Mucosa of descending colon (tissue), 3 donors: Measurements from ENCODE around the gene SREK1. TPM values are rescaled to one million over a fixed set of nuclear protein-coding genes. Genes with fewer than 3 reads are reported as not detected.
A peak's percentile ranks its signal among the peaks of the same experiment; 100 is the strongest.

Experiments
- ATAC-seq: fragments of 200-7000 bp; cut with Tn5 transposase; one replicate; pipeline ENCODE4 v1.9.1; 2020; ENCODE audit warnings: mild to moderate bottlenecking, moderate library complexity
- DNase-seq, 3 donors: peaks; one replicate each; pipeline ENCODE4 v3.0.0-alpha.2; 2020
- H3K36me3 ChIP-seq: fragments of 200-600 bp; one replicate; pipeline ENCODE4 v1.8.0; 2021; ENCODE audit warnings: low read depth, mild to moderate bottlenecking
- H3K4me1 ChIP-seq: fragments of 200-600 bp; one replicate; pipeline ENCODE4 v1.8.0; 2021; ENCODE audit warnings: low read depth, mild to moderate bottlenecking
- H3K4me3 ChIP-seq: fragments of 200-600 bp; one replicate; pipeline ENCODE4 v1.8.0; 2021; ENCODE audit warnings: mild to moderate bottlenecking
- H3K9me3 ChIP-seq: fragments of 200-600 bp; one replicate; pipeline ENCODE4 v1.8.0; 2021; ENCODE audit warnings: mild to moderate bottlenecking
- intact Hi-C, 2 donors: fragments of 100-400 bp; cut with DNase I in 1 of 2; cut with micrococcal nuclease in 1 of 2; formaldehyde crosslinking; loops; one replicate each; pipeline versions ENCODE4 v1.11.0 to v1.11.1; 2022; cut with DNase I, micrococcal nuclease
- long read RNA-seq, 2 donors: library from polyadenylated mRNA; unstranded; transcript quantifications; one replicate each; pipeline ENCODE4 v2.0.0, GENCODE V29; 2019 to 2021
- total RNA-seq, 3 donors: library from RNA; stranded (reverse); fragmentation: NEBNext Ultra II Directional in 2 of 3; extraction: Animal tissue kit (Norgen Biotek cat#: 25700) in 2 of 3; gene quantifications; one replicate each; pipeline versions ENCODE4 v1.2.1 to v1.2.4, GENCODE V29; 2021 to 2023
- TF ChIP-seq, protein P1 (sequence below): fragments of 200-600 bp; IDR thresholded peaks from one replicate; pipeline ENCODE4 v1.8.0; 2022; ENCODE audit warnings: antibody characterized with exemption, mild to moderate bottlenecking
- donor health status: DM: no; HTN: no; CAD: no; lungs with moderate emphysema.
- donor health status: DM: no; HTN: no; CAD: no.
- donor health status: DM: no; HTN: yes; CAD: no.

Gene SREK1, protein sequence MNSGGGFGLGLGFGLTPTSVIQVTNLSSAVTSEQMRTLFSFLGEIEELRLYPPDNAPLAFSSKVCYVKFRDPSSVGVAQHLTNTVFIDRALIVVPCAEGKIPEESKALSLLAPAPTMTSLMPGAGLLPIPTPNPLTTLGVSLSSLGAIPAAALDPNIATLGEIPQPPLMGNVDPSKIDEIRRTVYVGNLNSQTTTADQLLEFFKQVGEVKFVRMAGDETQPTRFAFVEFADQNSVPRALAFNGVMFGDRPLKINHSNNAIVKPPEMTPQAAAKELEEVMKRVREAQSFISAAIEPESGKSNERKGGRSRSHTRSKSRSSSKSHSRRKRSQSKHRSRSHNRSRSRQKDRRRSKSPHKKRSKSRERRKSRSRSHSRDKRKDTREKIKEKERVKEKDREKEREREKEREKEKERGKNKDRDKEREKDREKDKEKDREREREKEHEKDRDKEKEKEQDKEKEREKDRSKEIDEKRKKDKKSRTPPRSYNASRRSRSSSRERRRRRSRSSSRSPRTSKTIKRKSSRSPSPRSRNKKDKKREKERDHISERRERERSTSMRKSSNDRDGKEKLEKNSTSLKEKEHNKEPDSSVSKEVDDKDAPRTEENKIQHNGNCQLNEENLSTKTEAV
- total RNA-seq = 10 to 100 TPM; 55.7 to 67.8 (median 66.5) TPM
- long read RNA-seq, donor 1, full-length matches to known transcripts = 12 of 39 reads
- long read RNA-seq, donor 1, partial matches to known transcripts = 16 of 39 reads
- long read RNA-seq, donor 1, other reads (novel, unspliced or antisense) = 11 of 39 reads
- long read RNA-seq, donor 2, partial matches to known transcripts = 27 of 34 reads
- long read RNA-seq, donor 2, other reads (novel, unspliced or antisense) = 6 of 34 reads

DNA sequence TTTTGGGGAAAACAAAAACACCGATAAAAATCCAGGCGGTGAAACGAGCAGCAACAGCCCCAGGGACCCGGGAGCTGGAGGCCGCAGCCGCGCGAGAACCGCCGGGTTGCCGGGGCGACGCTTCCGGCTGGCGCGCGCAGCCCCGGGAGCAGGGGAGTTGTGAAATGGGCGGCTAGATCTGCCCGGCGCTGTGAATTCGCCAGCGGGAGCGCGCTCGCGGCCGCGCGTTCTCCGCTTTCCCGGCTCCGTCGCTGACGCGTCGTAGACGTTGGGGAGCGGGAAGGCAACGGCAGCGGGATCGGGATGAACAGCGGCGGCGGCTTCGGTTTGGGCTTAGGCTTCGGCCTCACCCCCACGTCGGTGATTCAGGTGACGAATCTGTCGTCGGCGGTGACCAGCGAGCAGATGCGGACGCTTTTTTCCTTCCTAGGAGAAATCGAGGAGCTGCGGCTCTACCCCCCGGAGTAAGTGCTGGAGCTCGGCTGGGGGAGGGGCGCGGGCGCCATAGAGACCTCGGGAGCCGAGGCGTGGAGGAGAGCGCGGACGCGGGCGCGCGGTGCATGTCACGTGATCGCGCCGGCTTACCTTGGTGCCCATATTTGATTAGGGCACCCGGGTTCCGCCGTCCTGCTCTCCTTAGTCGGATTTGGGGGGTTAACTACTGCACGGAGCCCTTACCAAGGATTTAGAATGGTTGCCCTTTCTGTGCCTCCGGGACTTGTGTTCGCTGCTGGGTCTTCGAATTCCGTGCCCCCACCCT lies at the start of gene SREK1:
Gene SREK1 (plus strand): TSS at position 227 of the 760 bp plus-strand sequence. CDS start 77 bp downstream, at position 304.
- Histone ChIP-seq H3K9me3 (no peaks in the 10 kb centered on the region), H3K4me1 (peaks cover 26% of the 10 kb centered on the region), H3K36me3 (no peaks in the 10 kb centered on the region), H3K4me3 (peak within 1 kb of the TSS; percentile 66)
- TF ChIP-seq, protein P1, sequence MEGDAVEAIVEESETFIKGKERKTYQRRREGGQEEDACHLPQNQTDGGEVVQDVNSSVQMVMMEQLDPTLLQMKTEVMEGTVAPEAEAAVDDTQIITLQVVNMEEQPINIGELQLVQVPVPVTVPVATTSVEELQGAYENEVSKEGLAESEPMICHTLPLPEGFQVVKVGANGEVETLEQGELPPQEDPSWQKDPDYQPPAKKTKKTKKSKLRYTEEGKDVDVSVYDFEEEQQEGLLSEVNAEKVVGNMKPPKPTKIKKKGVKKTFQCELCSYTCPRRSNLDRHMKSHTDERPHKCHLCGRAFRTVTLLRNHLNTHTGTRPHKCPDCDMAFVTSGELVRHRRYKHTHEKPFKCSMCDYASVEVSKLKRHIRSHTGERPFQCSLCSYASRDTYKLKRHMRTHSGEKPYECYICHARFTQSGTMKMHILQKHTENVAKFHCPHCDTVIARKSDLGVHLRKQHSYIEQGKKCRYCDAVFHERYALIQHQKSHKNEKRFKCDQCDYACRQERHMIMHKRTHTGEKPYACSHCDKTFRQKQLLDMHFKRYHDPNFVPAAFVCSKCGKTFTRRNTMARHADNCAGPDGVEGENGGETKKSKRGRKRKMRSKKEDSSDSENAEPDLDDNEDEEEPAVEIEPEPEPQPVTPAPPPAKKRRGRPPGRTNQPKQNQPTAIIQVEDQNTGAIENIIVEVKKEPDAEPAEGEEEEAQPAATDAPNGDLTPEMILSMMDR = no peak
- DNase-seq (peak; percentile 94 to 96 (median 95)), ATAC-seq (peak; percentile 95)
- intact Hi-C loops = loop anchor here in 1 of 2 donors (5.0 kb wide), 1 partner anchor 217 kb away; the partner anchor contains the start of gene ERBIN

DNA sequence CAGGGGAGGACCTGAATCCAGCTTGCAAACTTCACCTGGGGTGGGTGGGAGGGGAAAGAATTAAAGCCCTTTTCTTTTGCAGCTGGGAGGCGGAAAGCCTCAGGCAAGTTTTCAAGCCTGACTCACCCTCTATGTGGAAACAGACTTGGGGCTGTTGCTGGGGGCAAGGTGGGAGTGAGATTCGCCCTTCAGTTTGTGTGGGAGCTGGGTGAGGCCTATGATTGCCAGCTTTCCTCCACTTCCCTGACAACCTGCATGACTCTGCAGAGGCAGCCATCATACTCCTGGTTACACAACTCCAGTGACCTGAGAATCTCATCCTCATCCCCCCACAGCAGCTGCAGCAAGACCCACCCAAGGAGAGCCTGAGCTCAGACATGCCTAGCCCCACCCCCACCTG lies 43.2 kb upstream of the SREK1 start:
- ATAC-seq (no peak), DNase-seq (no peak)
- intact Hi-C loops = no loop called here
- Histone ChIP-seq H3K4me3 (no peak overlapping the region), H3K4me1 (no peaks in the 10 kb centered on the region), H3K36me3 (no peaks in the 10 kb centered on the region), H3K9me3 (peaks cover 62% of the 10 kb centered on the region)
- TF ChIP-seq, protein P1 = no peak

DNA sequence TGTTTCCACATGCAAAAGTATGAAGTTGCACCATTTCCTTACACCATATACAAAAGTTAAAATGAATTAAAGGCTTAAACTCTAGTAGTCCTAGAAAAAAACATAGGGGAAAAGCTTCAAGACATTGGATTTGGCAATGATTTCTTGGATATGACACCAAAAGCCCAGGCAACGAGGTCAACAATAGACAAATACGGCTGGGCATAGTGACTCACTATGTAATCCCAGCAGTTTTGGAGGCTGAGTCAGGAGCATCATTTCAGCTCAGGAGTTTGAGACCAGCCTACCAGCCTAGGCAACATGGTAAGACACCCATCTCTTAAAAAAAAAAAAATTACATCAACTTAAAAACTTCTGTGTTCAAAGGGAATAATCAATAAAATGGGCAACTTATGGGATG lies 30.9 kb upstream of the SREK1 start:
- intact Hi-C loops = no loop called here
- Histone ChIP-seq H3K9me3 (peaks cover 39% of the 10 kb centered on the region), H3K4me1 (no peaks in the 10 kb centered on the region), H3K4me3 (no peak overlapping the region), H3K36me3 (no peaks in the 10 kb centered on the region)
- TF ChIP-seq, protein P1 = no peak
- ATAC-seq (no peak), DNase-seq (no peak)

DNA sequence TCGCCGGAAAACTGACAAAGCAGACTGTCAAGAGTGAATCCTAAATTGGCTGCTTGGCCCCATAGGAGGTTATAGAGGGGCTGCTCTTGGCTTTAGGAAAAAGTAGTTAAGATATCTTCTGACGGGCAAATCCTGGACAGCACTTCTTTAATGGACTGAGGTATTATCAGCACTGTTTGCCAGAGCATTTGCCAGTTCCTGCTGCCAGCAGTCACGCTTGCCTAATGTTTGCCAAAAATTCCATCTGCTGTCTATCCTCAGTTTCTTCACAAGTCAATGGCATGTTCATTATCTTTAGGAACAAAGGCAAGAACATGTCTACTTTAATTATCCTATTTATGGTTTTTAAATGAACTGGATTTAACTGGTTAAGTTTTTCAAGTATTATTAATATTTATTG lies 25.8 kb upstream of the SREK1 start:
- H3K36me3 ChIP-seq = no peaks in the 10 kb centered on the region
- DNase-seq (no peak), ATAC-seq (no peak)
- TF ChIP-seq, protein P1 = no peak
- no peak overlapping the region for H3K4me3 ChIP-seq
- intact Hi-C loops = no loop called here
- no peaks in the 10 kb centered on the region for H3K4me1 ChIP-seq
- peaks cover 2% of the 10 kb centered on the region for H3K9me3 ChIP-seq

DNA sequence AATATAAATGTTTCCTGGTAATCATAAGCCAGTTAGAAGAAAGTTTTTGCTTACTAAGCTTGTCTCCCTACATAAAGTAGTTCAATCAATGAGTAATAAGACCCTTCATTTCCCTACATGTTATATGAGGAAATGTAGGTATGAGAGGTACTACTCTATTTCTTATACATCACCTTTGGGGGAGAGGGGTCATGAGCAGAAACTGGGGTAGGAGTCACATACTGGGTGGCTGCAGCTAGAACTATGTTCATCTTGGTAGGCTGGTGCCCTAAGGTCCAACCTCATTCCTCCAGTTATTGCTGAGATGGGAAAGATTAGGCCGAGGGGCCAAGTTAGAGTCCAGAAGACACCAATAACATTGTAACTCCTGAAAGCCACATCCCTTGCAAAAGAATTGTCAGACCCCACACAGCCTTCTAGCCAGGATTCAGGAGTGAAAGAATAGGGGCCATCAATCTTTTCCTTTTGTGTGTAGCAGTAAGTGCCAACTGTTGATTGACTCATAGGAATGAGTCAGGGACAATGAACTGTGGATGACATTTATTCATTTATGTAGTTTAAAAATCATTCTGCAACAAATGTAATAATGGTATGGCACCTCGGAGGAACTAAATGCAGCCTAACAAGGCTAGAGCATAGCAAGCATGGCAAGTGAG lies 21.6 kb upstream of the SREK1 start:
- TF ChIP-seq, protein P1 = no peak
- DNase-seq = no peak

More for the DNA sequence above, 21.6 kb upstream of the SREK1 start:
- Histone ChIP-seq H3K9me3 (no peaks in the 10 kb centered on the region), H3K4me1 (no peaks in the 10 kb centered on the region), H3K4me3 (no peak overlapping the region), H3K36me3 (no peaks in the 10 kb centered on the region)
- no peak for ATAC-seq
- intact Hi-C loops = no loop called here
